ENCODE data around the gene NALCN.

The NALCN gene

GRCh38 chr13:101452519-101453485 is 36.5 kb upstream of the NALCN start, which contains the start of gene ITGBL1:
ITGBL1 (plus strand) TSS chr13:101452675; CDS start chr13:101452834, 159 bp downstream.
- in situ Hi-C loops (cut with HindIII; ENCODE audit: low sequenced_read_pairs), result no loop called here
- no peak for TF ChIP-seq CTCF (IDR thresholded peaks at IDR 0.05; ENCODE audit: low read depth, low read length)
- peak within 1 kb of the TSS; percentile 43 for H3K4me3 ChIP-seq (ENCODE audit: low read depth, low read length)
- DNase-seq (ENCODE audit: low read depth, low spot score), result peak; percentile 52

DNA sequence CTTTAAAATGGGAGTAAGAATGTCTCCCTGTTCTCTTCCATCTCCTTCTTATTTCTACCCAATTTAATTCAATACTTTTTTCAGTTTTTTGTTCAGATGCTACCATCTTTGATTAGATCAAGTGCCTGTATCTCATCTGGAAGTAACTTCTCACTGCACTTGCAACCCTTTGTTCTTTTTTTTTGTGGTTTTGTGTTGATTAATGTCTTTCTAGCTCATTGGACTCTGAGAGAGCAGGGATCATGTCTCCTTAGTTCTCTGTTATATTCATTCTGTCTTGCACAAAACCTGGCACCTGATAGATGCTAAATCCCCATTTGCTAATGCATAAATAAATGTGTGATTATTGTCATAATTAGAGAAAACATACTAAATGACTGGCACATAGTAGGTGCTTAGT is 35.3 kb upstream of the NALCN start:
- in situ Hi-C loops (cut with HindIII; ENCODE audit: low sequenced_read_pairs), result no loop called here
- H3K4me3 ChIP-seq (ENCODE audit: low read depth, low read length), result no peak overlapping the region
- TF ChIP-seq CTCF (IDR thresholded peaks at IDR 0.05; ENCODE audit: low read depth, low read length), result no peak
- no peak for DNase-seq (ENCODE audit: low read depth, low spot score)

GRCh38 chr13:101450749-101451130 is 34.4 kb upstream of the NALCN start:
- no peak overlapping the region for H3K4me3 ChIP-seq (ENCODE audit: low read depth, low read length)
- TF ChIP-seq CTCF (IDR thresholded peaks at IDR 0.05; ENCODE audit: low read depth, low read length), result no peak
- no peak for DNase-seq (ENCODE audit: low read depth, low spot score)
- in situ Hi-C loops (cut with HindIII; ENCODE audit: low sequenced_read_pairs), result no loop called here

DNA sequence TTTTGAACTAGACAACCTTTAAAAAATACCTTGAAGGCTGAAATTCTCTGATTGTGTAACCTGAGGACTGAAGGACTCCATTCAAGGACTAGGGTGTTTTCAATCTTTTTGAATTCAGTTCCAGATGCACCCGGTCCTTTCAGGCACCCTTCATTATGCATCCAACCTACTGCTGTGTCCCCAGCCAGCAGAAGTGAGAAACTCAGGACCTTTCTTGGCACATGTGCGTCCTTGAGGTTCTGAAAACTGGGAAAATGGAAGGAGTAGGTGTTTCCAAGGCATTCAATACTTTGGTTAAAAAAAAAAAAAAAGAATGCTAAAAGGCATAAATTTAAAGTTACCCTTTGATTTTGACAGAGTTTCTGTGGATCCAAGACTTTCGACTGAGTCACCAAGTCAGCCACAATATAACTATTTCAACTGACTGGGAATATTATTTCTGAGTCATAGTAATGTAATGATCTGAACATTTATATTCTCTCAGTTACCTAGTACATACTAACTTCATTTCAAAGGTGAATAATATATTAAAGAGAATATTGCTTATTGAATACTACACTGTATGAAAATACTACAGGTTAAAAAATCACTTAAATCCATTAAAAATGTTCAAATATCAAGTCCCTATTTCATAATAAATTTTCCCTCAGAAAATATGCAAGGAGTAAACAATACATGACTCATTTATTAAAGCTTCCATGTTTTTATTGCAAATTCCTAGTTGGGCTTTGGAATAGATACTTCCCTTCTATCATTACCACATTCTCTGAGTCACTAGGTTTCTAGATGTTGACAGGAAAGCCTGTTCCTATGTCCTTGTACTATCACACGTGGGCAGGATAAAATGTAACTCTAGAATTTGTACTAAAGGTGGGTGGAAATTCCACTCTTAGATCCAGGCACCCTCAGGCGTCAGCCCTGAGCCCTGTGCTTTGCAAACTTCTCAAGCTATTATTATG is 33.8 kb upstream of the NALCN start:
- H3K4me3 ChIP-seq (ENCODE audit: low read depth, low read length), result no peak overlapping the region
- in situ Hi-C loops (cut with HindIII; ENCODE audit: low sequenced_read_pairs), result no loop called here
- peak; percentile 91 for DNase-seq (ENCODE audit: low read depth, low spot score)
- no peak for TF ChIP-seq CTCF (IDR thresholded peaks at IDR 0.05; ENCODE audit: low read depth, low read length)

DNA sequence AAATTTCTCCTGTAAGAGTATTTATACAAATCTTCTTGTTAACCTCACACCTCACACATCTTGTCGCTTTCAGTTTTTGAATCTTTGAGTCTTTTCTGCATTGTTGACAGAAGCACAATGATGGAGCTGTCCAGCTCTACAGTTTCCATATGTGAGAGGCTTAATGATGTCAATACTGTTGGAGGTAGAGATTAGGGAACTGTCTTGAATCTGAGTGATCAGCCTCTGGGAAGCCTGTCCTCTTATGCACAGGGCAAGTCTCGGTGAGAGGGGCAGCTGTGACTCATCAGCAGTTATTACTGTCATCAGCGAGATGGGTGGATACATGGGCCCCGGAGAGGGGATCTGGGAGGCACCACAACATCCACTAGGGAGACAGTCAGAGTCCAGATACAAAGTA is 31.5 kb upstream of the NALCN start:
- in situ Hi-C loops (cut with HindIII; ENCODE audit: low sequenced_read_pairs), result no loop called here
- no peak for TF ChIP-seq CTCF (IDR thresholded peaks at IDR 0.05; ENCODE audit: low read depth, low read length)
- peak; percentile 30 for DNase-seq (ENCODE audit: low read depth, low spot score)
- no peak overlapping the region for H3K4me3 ChIP-seq (ENCODE audit: low read depth, low read length)

- DNase-seq (ENCODE audit: low read depth, low spot score), result peak; percentile 22
- TF ChIP-seq CTCF (IDR thresholded peaks at IDR 0.05; ENCODE audit: low read depth, low read length), result no peak
- in situ Hi-C loops (cut with HindIII; ENCODE audit: low sequenced_read_pairs), result no loop called here
- no peak overlapping the region for H3K4me3 ChIP-seq (ENCODE audit: low read depth, low read length)
These were observed 18.2 kb upstream of the NALCN start for GRCh38 chr13:101434486-101434885.
